Amniotic epithelial cell (primary cell): ENCODE data around the gene XPOT.
A peak's percentile ranks its signal among the peaks of the same experiment; 100 is the strongest.

Experiments
- DNase-seq: peaks from one replicate; pipeline ENCODE4 v3.0.0-alpha.2; 2010; ENCODE audit warnings: low read depth

XPOT gene

DNA sequence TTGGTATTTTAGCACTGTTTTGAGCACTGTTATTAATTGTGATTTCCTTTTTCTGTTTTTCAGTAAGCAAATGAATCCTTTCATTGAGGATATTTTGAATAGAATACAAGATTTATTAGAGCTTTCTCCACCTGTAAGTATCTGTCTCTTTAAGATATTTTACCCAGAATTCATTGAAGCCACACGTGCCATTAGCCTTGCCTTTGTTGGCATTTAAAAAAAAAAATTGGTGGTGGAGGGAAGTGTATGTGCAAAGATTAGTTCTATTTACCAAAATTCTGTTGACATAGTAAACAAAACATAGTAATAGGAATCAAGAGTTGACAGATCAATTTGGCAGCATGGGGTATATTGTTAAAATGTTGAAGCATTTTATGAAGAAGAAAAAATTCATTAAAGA lies 23.8 kb downstream of the XPOT start:
- no peak for DNase-seq

- DNase-seq, result no peak
Measured at GRCh38 chr12:64428956-64429355, 24.8 kb downstream of the XPOT start.

DNA sequence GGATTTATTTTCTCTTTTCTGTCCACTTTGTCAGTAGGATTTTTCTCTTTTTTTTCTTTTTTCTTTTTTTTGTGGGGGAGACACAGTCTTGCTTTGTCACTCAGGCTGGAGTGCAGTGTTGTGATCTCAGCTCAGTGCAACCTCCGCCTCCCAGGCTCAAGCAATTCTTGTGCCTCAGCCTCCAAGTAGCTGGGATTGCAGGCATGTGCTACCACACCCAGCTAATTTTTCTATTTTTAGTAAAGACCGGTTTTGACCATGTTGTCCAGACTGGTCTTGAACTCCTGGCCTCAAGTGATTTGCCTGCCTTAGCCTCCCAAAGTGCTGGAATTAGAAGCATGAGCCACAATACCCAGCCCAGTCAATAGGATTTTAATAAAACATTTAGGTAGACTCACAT lies 26.7 kb downstream of the XPOT start:
- DNase-seq, result no peak

DNA sequence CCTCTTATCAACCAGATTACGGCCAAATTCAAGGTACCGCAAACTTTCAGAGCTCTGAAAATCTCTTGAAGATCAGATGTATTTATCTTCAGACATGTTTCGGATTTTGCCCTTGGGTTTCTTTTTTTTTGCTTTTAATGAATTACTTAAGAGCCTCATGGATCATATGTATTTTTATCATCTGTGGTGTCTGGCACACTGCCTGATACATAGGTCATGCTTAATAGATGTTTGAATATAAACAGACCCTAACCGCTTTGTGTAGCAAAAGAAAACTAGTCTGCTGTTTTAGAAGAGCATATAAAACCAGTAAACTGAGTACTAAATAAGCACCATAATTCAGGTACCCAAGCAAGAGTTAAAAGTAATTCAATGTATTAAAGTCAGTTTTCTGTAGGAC lies 27.6 kb downstream of the XPOT start:
- peak; percentile 64 for DNase-seq

- no peak for DNase-seq
Measured at GRCh38 chr12:64433915-64434314, 29.7 kb downstream of the XPOT start.

DNA sequence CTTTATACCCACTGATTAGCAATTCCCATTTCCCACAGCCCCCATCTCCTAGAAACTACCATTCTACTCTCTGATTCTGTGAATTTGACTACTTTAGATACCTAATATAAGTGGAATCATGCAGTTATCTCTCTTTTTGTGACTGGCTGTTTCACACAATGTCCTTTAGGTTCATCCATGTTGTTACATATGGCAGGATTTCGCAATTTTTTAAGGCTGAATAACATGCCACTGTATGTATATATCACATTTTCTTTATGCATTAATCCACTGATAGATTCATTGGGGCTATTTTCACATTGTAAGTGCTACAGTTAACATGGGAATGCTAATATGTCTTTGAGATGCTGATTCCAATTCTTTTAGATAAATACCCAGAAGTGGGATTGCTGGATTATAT lies 35.9 kb downstream of the XPOT start:
- no peak for DNase-seq

DNA sequence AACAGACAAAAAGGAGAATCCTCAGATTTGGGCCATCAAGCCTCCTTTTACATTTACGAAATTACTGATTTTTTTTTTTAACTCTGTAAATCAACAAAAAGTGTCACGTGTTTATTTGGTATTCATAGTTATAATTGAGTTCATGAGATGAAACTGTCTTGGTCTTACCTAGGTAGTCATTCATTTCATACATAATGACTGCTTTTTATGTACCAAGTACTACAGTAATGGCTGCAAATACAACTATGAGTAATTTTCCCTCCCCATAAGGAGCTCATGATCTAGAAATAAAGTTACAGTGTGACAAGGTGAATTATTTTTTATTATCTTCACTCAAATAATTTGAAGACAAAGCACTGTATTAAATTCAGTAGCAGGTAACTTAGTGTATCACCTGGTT lies 41.3 kb downstream of the XPOT start:
- DNase-seq, result no peak

DNA sequence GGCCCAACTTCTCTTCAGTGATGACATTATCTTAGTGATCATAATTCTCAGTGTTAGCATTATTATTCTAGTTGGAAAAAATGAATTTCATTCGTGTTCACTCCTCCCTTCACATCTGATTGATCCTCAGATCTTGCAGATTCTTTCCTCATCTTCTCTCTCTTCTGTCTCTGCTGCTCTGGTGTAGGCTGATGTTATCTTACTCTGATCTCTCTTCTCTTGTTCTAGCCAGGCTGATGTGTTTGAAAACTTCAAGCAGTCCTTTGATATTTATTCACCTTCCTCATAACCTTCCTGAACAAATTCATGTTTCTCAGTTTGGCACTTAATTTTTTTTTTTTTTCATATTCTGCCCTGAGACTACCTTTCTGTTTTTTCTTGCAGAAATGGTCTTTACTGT lies 42.1 kb downstream of the XPOT start:
- no peak for DNase-seq

- DNase-seq, result no peak
Measured at GRCh38 chr12:64450057-64450640, 46.0 kb downstream of the XPOT start.

DNA sequence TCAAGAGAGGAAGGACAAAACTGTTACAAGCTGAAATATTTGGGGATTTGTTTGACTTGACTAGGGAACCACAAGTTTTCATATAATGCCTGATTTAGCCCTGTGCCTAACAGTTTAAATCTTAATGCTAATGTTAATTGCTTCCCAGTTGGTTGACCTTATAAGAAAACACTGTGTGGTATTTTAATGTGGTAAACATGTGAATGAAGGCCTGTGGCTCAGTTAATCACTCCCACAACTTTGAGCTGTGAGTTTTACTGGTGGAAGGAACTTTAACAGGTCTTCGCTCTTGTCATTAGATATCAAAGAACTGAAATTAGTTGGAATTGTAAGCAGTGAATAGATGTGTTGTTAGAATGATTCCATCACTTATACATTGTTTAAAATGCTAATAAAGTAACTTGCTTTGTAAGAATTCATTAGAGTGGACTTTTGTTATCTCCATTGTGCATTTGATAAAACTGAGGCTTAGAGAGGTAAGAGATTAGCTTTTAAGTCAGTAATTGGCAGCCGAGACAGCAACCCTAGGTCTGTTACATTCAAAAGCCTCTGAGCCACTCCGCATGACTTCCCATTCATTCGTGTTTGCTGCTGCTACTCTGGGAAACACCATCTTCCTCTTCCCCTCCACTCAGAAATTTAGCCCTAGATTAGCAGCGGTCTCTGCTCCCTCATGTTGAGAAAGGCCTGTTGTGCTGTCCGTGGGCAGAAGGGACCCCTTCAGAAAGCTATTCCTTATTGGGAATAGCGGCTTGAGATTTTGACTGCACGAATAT lies 46.7 kb downstream of the XPOT start:
- DNase-seq, result no peak

- DNase-seq, result peak; percentile 75
Measured at GRCh38 chr12:64451687-64452558, 47.7 kb downstream of the XPOT start, which contains the start of gene TBK1. TBK1 (plus strand) TSS chr12:64452120; CDS start chr12:64455871, 3,751 bp downstream.

- peak; percentile 88 for DNase-seq
Measured at GRCh38 chr12:64452559-64453329, 48.6 kb downstream of the XPOT start.

- no peak for DNase-seq
Measured at GRCh38 chr12:64455506-64455905, 51.3 kb downstream of the XPOT start.

GRCh38 chr12:64456119-64456518 lies 51.9 kb downstream of the XPOT start:
- no peak for DNase-seq

DNA sequence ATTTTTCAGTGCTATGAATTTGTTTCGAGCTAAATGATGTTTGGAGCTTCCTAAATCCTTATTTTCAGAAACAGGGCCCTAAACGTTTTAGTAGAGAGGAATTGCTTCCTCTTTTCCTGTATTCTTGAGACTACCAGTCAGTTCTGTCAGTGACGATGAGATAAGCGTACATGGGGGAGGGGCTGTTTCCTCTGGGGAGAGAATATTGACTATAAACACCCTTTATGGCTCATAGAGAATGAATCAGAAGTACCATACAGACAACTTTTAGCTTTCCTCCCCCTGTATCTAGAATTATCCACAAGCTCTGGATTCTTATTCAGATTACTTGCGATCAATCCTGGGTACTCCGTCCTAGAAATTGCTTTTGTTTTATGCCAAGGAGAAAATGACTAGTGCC lies 52.8 kb downstream of the XPOT start:
- peak; percentile 48 for DNase-seq

DNA sequence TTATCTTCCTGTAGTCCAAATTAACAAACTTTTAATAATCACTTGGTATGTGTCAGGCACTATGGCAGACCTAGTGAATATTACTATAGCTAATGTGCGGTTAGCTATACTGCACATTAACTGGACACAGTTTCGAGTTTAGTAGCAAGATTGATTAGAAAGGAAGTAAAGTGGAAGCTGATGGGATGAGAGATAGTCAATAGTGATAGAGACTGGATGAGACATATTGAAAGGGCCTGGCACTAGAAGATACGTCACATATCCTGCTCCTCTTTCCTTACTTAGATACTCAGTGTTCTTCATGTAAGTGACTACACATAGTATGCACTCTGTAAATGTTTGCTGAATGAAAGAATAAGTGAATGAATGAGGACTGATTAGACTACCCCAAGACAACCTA lies 53.3 kb downstream of the XPOT start:
- DNase-seq, result no peak

GRCh38 chr12:64457923-64458322 lies 53.7 kb downstream of the XPOT start:
- no peak for DNase-seq

DNA sequence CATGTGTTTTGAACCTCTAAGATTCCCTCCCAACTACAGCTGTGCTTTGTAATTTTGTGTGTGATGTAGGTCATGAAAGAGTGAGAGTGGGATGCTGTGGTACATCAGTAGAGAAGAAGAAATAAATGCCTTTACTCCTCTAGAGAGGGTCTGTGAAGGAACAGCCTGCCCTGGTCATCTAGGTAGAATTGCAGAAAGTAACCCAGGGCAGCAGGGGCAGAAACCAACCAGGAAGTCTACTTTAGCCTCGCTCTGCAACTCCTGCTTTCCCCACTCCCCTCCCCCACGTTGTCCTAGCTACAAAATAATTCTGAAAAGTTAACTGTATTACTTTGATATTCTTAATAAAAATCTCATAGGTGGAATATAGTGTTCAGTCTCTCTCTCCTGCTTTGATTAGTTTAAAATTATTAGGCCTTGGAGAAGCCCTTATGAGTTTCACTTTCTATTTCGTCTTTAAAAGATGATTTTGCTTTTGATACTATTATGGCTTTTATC lies 55.3 kb downstream of the XPOT start:
- DNase-seq, result no peak

GRCh38 chr12:64461634-64462414 lies 57.6 kb downstream of the XPOT start:
- peak; percentile 91 for DNase-seq

DNA sequence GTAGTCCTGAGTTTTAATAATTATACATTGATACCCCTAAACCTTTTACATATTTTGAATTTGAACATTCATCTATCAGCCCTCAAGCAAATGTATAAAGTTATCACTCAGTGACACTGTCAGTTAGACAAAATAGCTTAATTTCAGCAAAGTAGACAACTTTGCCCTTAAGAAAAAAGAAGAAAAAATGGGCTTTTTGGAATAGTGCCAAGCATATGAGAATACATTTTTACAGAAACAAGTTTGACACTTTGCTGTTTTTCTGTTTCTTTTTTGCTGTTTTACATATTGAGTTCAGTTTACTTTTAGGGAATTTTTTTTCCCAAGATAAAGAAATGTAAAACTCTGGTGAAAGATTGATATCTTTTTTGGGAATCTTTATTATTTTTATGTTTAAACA lies 62.0 kb downstream of the XPOT start:
- DNase-seq, result no peak

- DNase-seq, result no peak
Measured at GRCh38 chr12:64468966-64469365, 64.8 kb downstream of the XPOT start.
